H1 (cell line): ENCODE measurements around the gene NEU4. TPM values are rescaled to one million over a fixed set of nuclear protein-coding genes. Genes with fewer than 3 reads are reported as not detected.
A peak's percentile ranks its signal among the peaks of the same experiment; 100 is the strongest.

ENCODE experiments used
- CTCF ChIA-PET: fragments of 300-600 bp; sonication (Branson Sonifier 250); formaldehyde crosslinking; loops from one replicate; lab custom pipeline; 2021; ENCODE audit not compliant: partially characterized antibody; lab: Charles Lee
- POLR2A ChIA-PET: fragments of 300-600 bp; sonication (Branson Sonifier 250); formaldehyde crosslinking; loops from one replicate; lab custom pipeline; 2021; ENCODE audit warnings: inconsistent platforms; ENCODE audit not compliant: partially characterized antibody; lab: Charles Lee
- DNase-seq, 2 experiments: peaks; one replicate each; pipeline versions ENCODE4 v3.0.0 to v3.0.0-alpha.2; 2010 to 2022; ENCODE audit warnings: low spot score in 2 of 2, low read depth in 1 of 2, mixed read lengths in 1 of 2
- FAIRE-seq: peaks from 2 replicates; lab custom pipeline; 2011; peaks lifted over from hg19 to GRCh38; lab: Jason Lieb, UNC
- H2AFZ ChIP-seq: 2 replicates; pipeline ENCODE4 v1.8.1; 2012; ENCODE audit warnings: low read length, inconsistent platforms
- H2AK5ac ChIP-seq: 2 replicates; pipeline ENCODE4 v1.6.1; 2013; ENCODE audit warnings: low read depth, low read length
- H2BK120ac ChIP-seq: replicated peaks from 2 replicates; pipeline ENCODE3; 2013; ENCODE audit warnings: low read depth, low read length, inconsistent platforms
- H2BK12ac ChIP-seq: 2 replicates; pipeline ENCODE4 v1.6.1; 2013; ENCODE audit warnings: low read depth, low read length
- H2BK15ac ChIP-seq: 2 replicates; pipeline ENCODE4 v1.6.1; 2013; ENCODE audit warnings: low read length
- H2BK20ac ChIP-seq: 2 replicates; pipeline ENCODE4 v1.6.1; 2013; ENCODE audit warnings: low read length
- H2BK5ac ChIP-seq: 2 replicates; pipeline ENCODE4 v1.6.1; 2013; ENCODE audit warnings: low read depth, low read length
- H3K14ac ChIP-seq: 2 replicates; pipeline ENCODE4 v1.6.1; 2013; ENCODE audit warnings: inconsistent platforms; ENCODE audit not compliant: insufficient read length
- H3K18ac ChIP-seq: 2 replicates; pipeline ENCODE4 v1.6.1; 2013; ENCODE audit warnings: low read length; ENCODE audit errors: extremely low read depth
- H3K23ac ChIP-seq: 2 replicates; pipeline ENCODE4 v1.6.1; 2013; ENCODE audit warnings: inconsistent platforms; ENCODE audit not compliant: insufficient read length
- H3K23me2 ChIP-seq: 2 replicates; pipeline ENCODE4 v1.6.1; 2013; ENCODE audit warnings: low read depth, low read length
- H3K27ac ChIP-seq: 2 replicates; pipeline ENCODE4 v1.6.1; 2011; ENCODE audit warnings: low read depth, low read length, inconsistent platforms
- H3K27me3 ChIP-seq, 4 experiments: replicated peaks in 1 of 4; 1 replicate in 1 of 4; 2 replicates in 3 of 4; pipeline versions ENCODE4 v1.6.1 to v1.8.1; 2011 to 2013; ENCODE audit warnings: low read length in 3 of 4, mild to moderate bottlenecking in 3 of 4, inconsistent platforms in 2 of 4, mixed read lengths in 2 of 4, moderate library complexity in 1 of 4; ENCODE audit not compliant: control insufficient read depth in 3 of 4, insufficient read depth in 3 of 4; ENCODE audit errors: extremely low read depth in 1 of 4
- H3K36me3 ChIP-seq, 4 experiments: 2 replicates each; pipeline versions ENCODE4 v1.6.1 to v1.8.1; 2011 to 2013; ENCODE audit warnings: mild to moderate bottlenecking in 4 of 4, low read length in 3 of 4, moderate library complexity in 2 of 4, control low read depth in 1 of 4, inconsistent platforms in 1 of 4; ENCODE audit not compliant: insufficient read depth in 4 of 4, control insufficient read depth in 2 of 4
- H3K4ac ChIP-seq: replicated peaks from 2 replicates; pipeline ENCODE3; 2013; ENCODE audit warnings: low read length, low read depth, mixed read lengths, inconsistent platforms; ENCODE audit not compliant: insufficient read length
- H3K4me1 ChIP-seq, 4 experiments: replicated peaks in 1 of 4; 1 replicate in 1 of 4; 2 replicates in 3 of 4; pipeline versions ENCODE4 v1.6.1 to v1.8.1; 2011 to 2013; ENCODE audit warnings: low read length in 3 of 4, inconsistent platforms in 2 of 4, mixed read lengths in 1 of 4; ENCODE audit not compliant: insufficient read depth in 4 of 4, control insufficient read depth in 3 of 4
- H3K4me2 ChIP-seq, 2 experiments: 2 replicates each; pipeline versions ENCODE4 v1.6.1 to v1.8.1; 2011 to 2013; ENCODE audit warnings: low read depth in 2 of 2, low read length in 2 of 2, control low read depth in 1 of 2, inconsistent platforms in 1 of 2, mild to moderate bottlenecking in 1 of 2; ENCODE audit not compliant: insufficient read depth in 1 of 2
- H3K4me3 ChIP-seq, 4 experiments: fragments of 200-600, 300-600 bp in 1 of 4; sonication (generic), shearing (Covaris generic), sonication (Bioruptor Twin) in 1 of 4; 2 replicates each; pipeline versions ENCODE4 v1.5.1 to v1.8.1; 2011 to 2016; ENCODE audit warnings: low read length in 4 of 4, low read depth in 3 of 4, control low read depth in 2 of 4, inconsistent platforms in 2 of 4, mild to moderate bottlenecking in 2 of 4, mixed read lengths in 1 of 4, moderate library complexity in 1 of 4; ENCODE audit not compliant: insufficient read depth in 2 of 4; ENCODE audit errors: extremely low read depth in 1 of 4
- H3K56ac ChIP-seq: replicated peaks from 2 replicates; pipeline ENCODE3; 2013; ENCODE audit warnings: low read depth, mild to moderate bottlenecking, mixed read lengths, low read length, inconsistent platforms; ENCODE audit not compliant: insufficient read length
- H3K79me1 ChIP-seq: 2 replicates; pipeline ENCODE4 v1.6.1; 2013; ENCODE audit warnings: low read depth, low read length, control low read depth
- H3K79me2 ChIP-seq, 2 experiments: 2 replicates each; pipeline versions ENCODE4 v1.6.1 to v1.8.1; 2012 to 2013; ENCODE audit warnings: low read length in 2 of 2, mild to moderate bottlenecking in 2 of 2, inconsistent platforms in 1 of 2; ENCODE audit not compliant: insufficient read depth in 2 of 2, control insufficient read depth in 1 of 2
- H3K9ac ChIP-seq, 4 experiments: replicated peaks in 1 of 4; 1 replicate in 1 of 4; 2 replicates in 3 of 4; pipeline versions ENCODE4 v1.6.1 to v1.8.1; 2011 to 2013; ENCODE audit warnings: low read depth in 3 of 4, low read length in 3 of 4, control low read depth in 2 of 4, mild to moderate bottlenecking in 2 of 4, moderate library complexity in 2 of 4, inconsistent platforms in 1 of 4; ENCODE audit errors: extremely low read depth in 1 of 4
- H3K9me3 ChIP-seq, 2 experiments: 2 replicates each; pipeline versions ENCODE4 v1.6.1 to v1.8.1; 2012 to 2013; ENCODE audit warnings: mild to moderate bottlenecking in 2 of 2, moderate library complexity in 2 of 2, control low read depth in 1 of 2, inconsistent platforms in 1 of 2, low read depth in 1 of 2, low read length in 1 of 2, mixed read lengths in 1 of 2; ENCODE audit not compliant: insufficient read depth in 2 of 2
- H4K20me1 ChIP-seq, 2 experiments: replicated peaks in 1 of 2; 2 replicates each; pipeline versions ENCODE3 to v1.8.1; 2011 to 2013; ENCODE audit warnings: inconsistent platforms in 2 of 2, low read length in 2 of 2, mild to moderate bottlenecking in 1 of 2; ENCODE audit not compliant: insufficient read depth in 2 of 2, control insufficient read depth in 1 of 2
- H4K5ac ChIP-seq: 2 replicates; pipeline ENCODE4 v1.6.1; 2013; ENCODE audit warnings: low read length, low read depth, mixed read lengths, inconsistent platforms; ENCODE audit not compliant: insufficient read length
- H4K8ac ChIP-seq: 2 replicates; pipeline ENCODE4 v1.8.0; 2013; ENCODE audit warnings: mild to moderate bottlenecking, moderate library complexity, low read length, inconsistent platforms; ENCODE audit not compliant: insufficient read depth; ENCODE audit errors: extremely low read depth
- H4K91ac ChIP-seq: replicated peaks from 2 replicates; pipeline ENCODE3; 2013; ENCODE audit warnings: low read length, mixed read lengths, inconsistent platforms; ENCODE audit not compliant: insufficient read length
- CHD1 ChIP-seq: IDR thresholded peaks from 2 replicates; pipeline ENCODE4 v1.6.1; 2012; ENCODE audit warnings: low read depth, low read length, improper control_type of control experiment
- GABPA ChIP-seq: IDR thresholded peaks from 2 replicates; pipeline ENCODE4 v1.6.1; 2011; ENCODE audit warnings: mild to moderate bottlenecking, low read length, moderate library complexity, borderline replicate concordance; ENCODE audit not compliant: insufficient read depth
- KDM1A ChIP-seq: fragments of 200-600, 300-600 bp; sonication (generic); IDR thresholded peaks from 2 replicates; pipeline ENCODE4 v1.7.1; 2016; ENCODE audit warnings: mild to moderate bottlenecking, low read length, borderline replicate concordance
- RFX5 ChIP-seq: IDR thresholded peaks from 2 replicates; pipeline ENCODE4 v1.6.1; 2011; ENCODE audit warnings: low read depth, low read length, improper control_type of control experiment, borderline replicate concordance
- SRF ChIP-seq: IDR thresholded peaks from 2 replicates; pipeline ENCODE4 v1.6.1; 2011; ENCODE audit warnings: mild to moderate bottlenecking, low read depth, low read length, moderate library complexity
- WGBS, 2 experiments: shearing (Covaris generic) in 1 of 2; methylation state at CpG; one replicate each; pipeline versions ENCODE4 v1.1.6 to v1.1.7; 2013 to 2015; ENCODE audit warnings: low lambda C conversion rate in 2 of 2, mixed read lengths in 2 of 2, inconsistent platforms in 1 of 2, low coverage in 1 of 2, missing lambda C conversion rate in 1 of 2; ENCODE audit not compliant: insufficient replicate concordance in 2 of 2, insufficient coverage in 1 of 2, insufficient read length in 1 of 2; ENCODE audit errors: extremely low coverage in 1 of 2, missing lambda C conversion rate in 1 of 2; 5-methylcytosine and 5-hydroxymethylcytosine counted together
- long read RNA-seq, 2 experiments: library from RNA in 1 of 2; library from capped mRNA in 1 of 2; stranded (forward); transcript quantifications; one replicate each; pipeline ENCODE4 v2.0.0, GENCODE V29; 2021; ENCODE audit warnings: inconsistent platforms in 1 of 2
- polyA minus RNA-seq, 3 experiments: library from RNA; depleted of rRNA, polyadenylated mRNA; stranded (reverse); fragments of >200 nt; gene quantifications; 1 replicate in 2 of 3; 2 replicates in 1 of 3; pipeline ENCODE4 v1.2.3, GENCODE V29; 2011
- polyA plus RNA-seq, 7 experiments: library from polyadenylated mRNA; depleted of rRNA in 3 of 7; stranded (reverse) in 5 of 7; unstranded in 2 of 7; fragments of >200 nt in 5 of 7; fragments of 200-250 nt in 2 of 7; gene quantifications; 1 replicate in 5 of 7; 2 replicates in 1 of 7; 4 replicates in 1 of 7; pipeline versions ENCODE4 v1.2.1 to v1.2.3, GENCODE V29; 2011 to 2013; ENCODE audit warnings: missing spikeins in 2 of 7, mixed read lengths in 2 of 7
- total RNA-seq: library from RNA; stranded (reverse); fragmentation: NEBNext Ultra II Directional; extraction: Animal tissue kit (Norgen Biotek cat#: 25700); gene quantifications from 2 replicates; pipeline ENCODE4 v1.2.1, GENCODE V29; 2021
- TF ChIP-seq, protein P1 (sequence below): IDR thresholded peaks from 2 replicates; pipeline ENCODE4 v1.6.1; 2012; ENCODE audit warnings: inconsistent platforms

Gene NEU4, protein sequence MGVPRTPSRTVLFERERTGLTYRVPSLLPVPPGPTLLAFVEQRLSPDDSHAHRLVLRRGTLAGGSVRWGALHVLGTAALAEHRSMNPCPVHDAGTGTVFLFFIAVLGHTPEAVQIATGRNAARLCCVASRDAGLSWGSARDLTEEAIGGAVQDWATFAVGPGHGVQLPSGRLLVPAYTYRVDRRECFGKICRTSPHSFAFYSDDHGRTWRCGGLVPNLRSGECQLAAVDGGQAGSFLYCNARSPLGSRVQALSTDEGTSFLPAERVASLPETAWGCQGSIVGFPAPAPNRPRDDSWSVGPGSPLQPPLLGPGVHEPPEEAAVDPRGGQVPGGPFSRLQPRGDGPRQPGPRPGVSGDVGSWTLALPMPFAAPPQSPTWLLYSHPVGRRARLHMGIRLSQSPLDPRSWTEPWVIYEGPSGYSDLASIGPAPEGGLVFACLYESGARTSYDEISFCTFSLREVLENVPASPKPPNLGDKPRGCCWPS
- total RNA-seq (0.50 and 0.82 TPM in 2 replicates), polyA plus RNA-seq (2011; rRNA removed) (0.32 and 0.89 TPM in 2 replicates), polyA minus RNA-seq (2011; rRNA and poly(A)+ RNA removed) (not detected in 2 replicates)
- polyA plus RNA-seq (2011; cell fraction: cytosol; rRNA removed), result 0.45 TPM
- polyA plus RNA-seq (2011; cell fraction: nucleus; rRNA removed), result 2.0 TPM
- 0.23 to 0.82 TPM (median 0.62 TPM) in 3 of 4 replicates, not detected in the other for polyA plus RNA-seq (2012, experiment 1 of 2)
- polyA plus RNA-seq (2012, experiment 2 of 2), result 0.28 TPM
- 0.39 TPM for polyA plus RNA-seq (2013, experiment 1 of 2)
- polyA plus RNA-seq (2013, experiment 2 of 2), result 0.07 TPM
- not detected for polyA minus RNA-seq (2011; cell fraction: cytosol; rRNA and poly(A)+ RNA removed)
- polyA minus RNA-seq (2011; cell fraction: nucleus; rRNA and poly(A)+ RNA removed), result 0.50 TPM
- long read RNA-seq, experiment 1, result 0 reads
- long read RNA-seq, experiment 2, result 0 reads

DNA sequence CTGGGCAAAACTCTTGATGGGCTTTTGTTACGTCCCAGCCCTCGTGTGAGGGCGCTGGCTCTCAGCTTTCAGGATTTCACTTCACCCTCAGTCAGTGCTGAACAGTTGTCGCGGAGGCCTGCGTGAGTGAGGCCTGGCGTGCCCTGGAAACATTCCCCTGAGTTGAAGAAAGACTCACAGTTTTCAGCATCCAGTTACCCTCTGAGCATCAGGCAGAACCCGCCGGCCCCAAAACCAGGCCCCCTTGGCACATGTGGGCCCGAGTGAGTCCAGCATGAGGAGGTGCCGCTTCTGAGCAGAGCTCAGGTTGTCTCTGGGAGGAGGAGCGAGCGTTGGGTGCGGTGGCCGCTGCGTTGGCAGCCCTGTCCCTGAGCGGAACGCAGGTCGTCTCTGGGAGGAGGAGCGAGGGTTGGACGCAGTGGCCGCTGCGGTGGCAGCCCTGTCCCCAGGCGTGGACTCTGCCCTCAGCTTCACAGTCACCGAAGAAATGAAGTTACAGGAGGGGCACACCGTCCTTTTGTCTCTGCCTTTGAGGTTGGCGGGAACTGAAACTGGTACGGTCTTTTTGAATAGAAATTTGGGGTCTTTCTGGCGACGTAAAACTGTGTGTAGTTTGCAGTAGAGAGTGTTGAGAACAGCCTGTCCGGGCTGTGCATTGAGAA is at the start of gene NEU4:
Gene NEU4, plus strand, starts transcription at position 473 of the 662 bp plus-strand sequence. CDS start 5,292 bp downstream, outside the sequence.
- DNase-seq (peak in 1 of 2 experiments; percentile 62), FAIRE-seq (no peak)
- H3K36me3 ChIP-seq, result no peaks in the 10 kb centered on the region
- no peaks in the 10 kb centered on the region for H3K79me1 ChIP-seq
- no peaks in the 10 kb centered on the region for H4K20me1 ChIP-seq
- no peak within 1 kb of the TSS for H3K14ac ChIP-seq
- H4K91ac ChIP-seq, result peak within 1 kb of the TSS; percentile 92
- no peak within 1 kb of the TSS for H3K23ac ChIP-seq
- WGBS, 2 experiments, result 81% methylated on average over 31 of the region's 31 CpGs; no CpG with 5 or more reads in 1 of the 2 experiments
- ChIA-PET POLR2A (interaction anchor here (0.6 to 3.0 kb wide), 5 partner anchors 15 to 107 kb away, joined by 3 to 11 read pairs (median 4); partner anchors contain the start of genes GAL3ST2 and ING5), CTCF (interaction anchor here (0.8 to 1.4 kb wide), 3 partner anchors 33 to 69 kb away, joined by 3 to 10 read pairs (median 5); no protein-coding TSS in a partner anchor)
- no peak within 1 kb of the TSS for H3K4ac ChIP-seq
- H2BK12ac ChIP-seq, result peak within 1 kb of the TSS; percentile 81; the same call in 1 of the 2 replicates
- H4K5ac ChIP-seq, result no peak within 1 kb of the TSS
- H3K4me3 ChIP-seq, result no peak within 1 kb of the TSS
- no peak within 1 kb of the TSS for H3K9ac ChIP-seq
- H2BK15ac ChIP-seq, result peak within 1 kb of the TSS; percentile 40; the same call in 1 of the 2 replicates
- peak within 1 kb of the TSS; percentile 38 for H2BK120ac ChIP-seq
- peak within 1 kb of the TSS; percentile 92; the same call in 1 of the 2 replicates for H2BK20ac ChIP-seq
- H3K27ac ChIP-seq, result no peak within 1 kb of the TSS
- 0 out of 2 replicates have a peak within 1 kb of the TSS, but pooled peaks have one; percentile 7 for H2BK5ac ChIP-seq
- TF ChIP-seq RFX5 (no peak), KDM1A (no peak), SRF (no peak), CHD1 (no peak), GABPA (0 out of 2 replicates have a peak, but pooled peaks have one; percentile 14)
- TF ChIP-seq, protein P1, sequence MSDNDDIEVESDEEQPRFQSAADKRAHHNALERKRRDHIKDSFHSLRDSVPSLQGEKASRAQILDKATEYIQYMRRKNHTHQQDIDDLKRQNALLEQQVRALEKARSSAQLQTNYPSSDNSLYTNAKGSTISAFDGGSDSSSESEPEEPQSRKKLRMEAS, result peak; percentile 60; the same call in 1 of the 2 replicates
- TF ChIP-seq, all 59 proteins: peak for 2
- Histone ChIP-seq H2AK5ac (no peak within 1 kb of the TSS; the same call in 1 of the 2 replicates), H3K18ac (no peak within 1 kb of the TSS; the same call in 1 of the 2 replicates), H4K8ac (no peak within 1 kb of the TSS; the same call in none of the 2 replicates), H3K4me1 (peaks cover 4 to 19% (median 10%) of the 10 kb centered on the region in 4 experiments), H3K56ac (no peak within 1 kb of the TSS), H2AFZ (no peak within 1 kb of the TSS; the same call in 1 of the 2 replicates), H3K27me3 (peaks cover 0 to 10% (median 2%) of the 10 kb centered on the region in 4 experiments; a peak in 5 of 7 replicates), H3K9me3 (no peaks in the 10 kb centered on the region), H3K4me2 (no peak within 1 kb of the TSS; a peak in 1 of 4 replicates), H3K23me2 (no peaks in the 10 kb centered on the region), H3K79me2 (no peaks in the 10 kb centered on the region)
